GM18909 (cell line): Measurements from ENCODE around the gene KCNG4.

Experiments
- ATAC-seq: cut with Tn5 transposase; IDR thresholded peaks from one replicate; pipeline ENCODE4 v1.9.1; 2021; ENCODE audit warnings: mild to moderate bottlenecking; ENCODE audit not compliant: unreplicated experiment, poor library complexity

KCNG4 gene

DNA sequence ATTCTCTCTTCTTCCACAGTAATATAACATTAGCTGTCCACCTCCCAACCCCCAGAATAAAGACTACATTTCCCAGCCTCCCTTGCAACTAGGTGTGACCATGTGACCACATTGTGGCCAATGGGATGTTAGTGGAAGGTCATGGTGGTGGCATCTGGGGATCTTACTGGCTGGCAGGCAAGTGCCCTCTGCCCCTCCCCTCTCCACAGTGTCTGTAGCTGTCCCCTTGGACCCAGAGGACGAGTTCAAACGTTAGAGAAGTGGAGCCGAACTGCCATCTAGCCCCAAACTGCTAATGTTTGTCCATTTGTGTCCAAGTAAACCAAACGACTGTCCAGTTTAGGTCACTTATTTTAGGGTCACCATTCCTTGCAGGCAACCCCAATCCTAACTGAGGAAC lies 26.6 kb upstream of the KCNG4 start:
- no peak for ATAC-seq

DNA sequence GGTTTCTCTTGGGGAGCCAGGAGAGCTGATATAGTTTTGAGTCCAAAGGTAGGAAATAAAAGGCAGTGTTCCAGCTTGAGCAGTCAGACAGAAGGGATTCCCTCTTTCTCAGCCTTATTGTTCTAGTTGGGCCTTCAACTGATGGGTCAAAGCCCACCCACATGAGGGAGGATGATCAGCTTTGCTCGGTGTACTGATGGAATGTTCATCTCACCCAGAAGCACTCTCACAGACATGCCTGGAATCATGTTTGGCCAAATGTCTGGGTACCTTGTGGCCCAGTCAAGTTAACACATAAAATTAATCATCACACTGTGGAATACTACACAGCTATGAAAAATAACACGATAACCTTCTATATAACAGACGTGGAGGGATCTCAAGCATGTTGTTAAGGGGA lies 23.1 kb upstream of the KCNG4 start:
- ATAC-seq: no peak

DNA sequence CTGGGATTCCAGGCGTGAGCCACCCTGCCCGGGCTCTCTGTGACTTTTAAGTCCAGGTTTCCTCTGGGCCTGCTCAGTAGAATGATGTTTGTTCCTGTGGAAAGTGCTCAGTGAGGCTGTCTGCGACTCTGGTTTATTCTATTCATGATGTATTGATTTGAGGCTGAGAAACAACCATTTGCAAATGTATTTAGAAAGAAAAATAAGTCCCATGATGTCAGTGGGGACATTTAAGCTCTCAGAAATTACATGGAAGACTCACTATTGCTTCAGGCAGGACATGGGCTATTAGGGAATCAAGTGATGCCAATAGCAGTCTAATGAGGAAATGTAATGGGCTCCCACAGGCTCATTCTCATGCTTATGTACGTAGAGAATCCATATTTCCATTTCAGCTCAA lies 22.2 kb upstream of the KCNG4 start:
- no peak for ATAC-seq

DNA sequence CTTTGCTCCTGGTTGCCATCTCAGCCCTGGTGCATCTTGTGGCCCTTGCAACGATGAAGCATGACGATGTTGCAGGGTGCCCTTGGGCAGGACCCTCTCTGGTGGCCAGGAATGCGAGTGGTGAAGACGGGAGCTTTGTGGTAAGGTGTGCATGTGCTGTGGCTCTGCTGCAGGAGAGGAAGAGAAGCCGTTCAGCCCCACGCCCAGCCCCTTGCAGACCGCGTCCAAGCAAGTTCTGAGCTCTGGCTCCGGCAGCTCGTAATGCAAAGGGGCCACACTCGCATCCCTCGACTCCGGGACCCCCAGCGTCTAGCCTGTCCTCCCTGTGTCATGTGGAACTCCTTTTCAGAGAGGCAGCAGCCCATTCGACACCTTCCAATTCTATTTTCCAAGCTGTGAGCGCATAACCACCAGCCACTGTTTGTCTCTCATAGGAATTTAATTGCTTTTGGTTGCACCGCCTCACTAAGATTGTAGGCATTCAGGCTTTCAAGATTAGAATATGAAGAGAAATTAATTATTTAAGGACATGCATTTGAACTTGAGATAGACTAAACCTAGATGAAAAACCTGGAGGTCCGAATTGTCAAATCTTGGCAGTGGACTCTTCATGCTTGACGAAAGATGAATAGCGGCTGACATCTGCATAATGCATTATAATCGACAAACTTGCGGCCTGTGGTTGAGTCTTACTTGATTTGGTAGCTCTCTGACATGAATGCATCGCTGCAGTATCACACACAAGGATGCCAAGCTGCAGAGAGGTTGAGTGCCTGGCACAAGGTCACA lies 21.1 kb upstream of the KCNG4 start:
- ATAC-seq: no peak

DNA sequence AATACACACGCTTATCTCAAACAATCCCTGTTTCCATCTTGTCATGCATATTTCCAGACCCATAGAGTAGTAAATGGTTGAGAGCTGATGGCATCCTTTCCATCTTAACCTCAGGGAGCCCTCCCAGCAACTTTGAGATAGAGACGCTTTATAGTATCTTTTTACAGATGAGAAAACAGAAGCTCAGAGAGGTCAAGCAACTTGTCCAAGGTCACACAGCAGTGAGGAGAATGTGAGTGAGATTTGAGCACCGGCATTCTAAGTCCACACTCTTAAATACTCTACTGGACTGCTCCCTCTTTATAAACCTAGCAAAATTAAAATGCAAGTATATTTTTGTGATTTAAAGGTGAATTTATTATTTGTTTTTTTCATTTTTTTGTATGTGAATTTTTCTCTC lies 19.9 kb upstream of the KCNG4 start:
- ATAC-seq: no peak

DNA sequence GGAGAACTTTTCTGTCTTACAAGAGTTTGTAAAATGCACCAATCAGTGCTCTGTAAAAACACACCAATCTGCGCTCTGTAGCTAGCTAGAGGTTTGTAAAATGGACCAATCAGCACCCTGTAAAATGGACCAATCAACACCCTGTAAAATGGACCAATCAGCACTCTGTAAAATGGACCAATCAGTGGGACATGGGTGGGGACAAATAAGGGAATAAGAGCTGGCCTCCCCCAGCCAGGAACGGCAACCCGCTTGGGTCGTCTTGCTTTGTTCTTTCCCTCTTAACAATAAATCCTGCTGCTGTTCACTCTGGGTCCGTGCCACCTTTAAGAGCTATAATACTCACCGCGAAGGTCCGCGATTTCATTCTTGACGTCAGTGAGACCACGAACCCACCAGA lies 18.5 kb upstream of the KCNG4 start:
- no peak for ATAC-seq

DNA sequence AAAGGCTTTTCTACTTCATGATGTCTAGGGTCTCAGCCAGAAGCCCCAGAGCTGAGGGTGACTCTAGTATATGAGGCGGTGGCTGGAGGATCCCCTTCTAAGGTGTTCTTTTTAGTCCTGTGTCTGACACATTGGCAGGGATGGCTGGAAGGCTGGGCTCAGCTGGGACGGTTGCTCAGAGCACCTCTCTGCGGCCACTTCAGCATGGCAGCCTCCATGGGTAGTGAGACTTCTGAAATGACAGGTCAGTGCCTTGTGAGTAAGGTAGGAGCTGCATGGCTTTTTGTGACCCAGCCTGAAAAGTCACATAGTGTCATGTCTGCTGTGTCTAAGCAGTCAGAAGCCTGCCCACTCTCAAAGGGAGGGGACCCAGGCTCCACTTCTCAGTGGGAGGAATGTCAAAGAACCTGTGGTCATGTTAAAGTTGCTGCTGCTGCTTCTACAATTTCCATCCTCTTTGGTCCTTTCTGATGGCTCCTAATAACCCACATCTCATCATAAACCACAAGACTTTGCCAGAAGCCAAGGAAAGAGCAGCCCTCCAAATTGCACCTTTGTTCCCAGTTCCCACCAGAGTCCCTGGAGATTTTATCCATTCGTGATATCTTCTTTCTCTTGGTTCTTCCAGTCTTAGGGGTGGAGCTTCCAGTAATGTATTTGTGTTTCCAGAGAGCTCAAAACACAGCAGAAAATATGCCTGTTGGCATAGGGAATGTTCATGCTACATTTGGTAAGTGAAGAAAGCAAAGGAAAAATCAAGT lies 15.4 kb upstream of the KCNG4 start:
- no peak for ATAC-seq

DNA sequence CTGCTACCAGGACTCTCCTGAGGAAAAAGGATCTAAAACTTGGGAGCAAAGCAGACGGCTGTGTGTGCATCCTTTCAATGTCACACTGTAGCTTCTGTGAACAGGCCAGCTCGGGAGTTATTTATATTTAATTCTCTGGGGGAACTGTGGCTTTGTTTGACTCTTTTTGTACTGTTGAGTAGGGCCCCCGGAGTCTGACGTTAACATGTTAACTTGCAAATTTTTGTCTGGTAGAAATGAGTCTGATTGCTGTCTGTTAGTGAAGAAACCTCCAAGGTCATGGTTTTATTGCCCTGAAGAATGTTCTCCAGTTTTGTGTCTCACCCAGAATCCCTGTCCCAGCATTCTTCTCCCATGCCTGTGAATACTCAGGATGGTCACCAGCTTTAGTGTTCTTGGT lies 14.2 kb upstream of the KCNG4 start:
- ATAC-seq: no peak

DNA sequence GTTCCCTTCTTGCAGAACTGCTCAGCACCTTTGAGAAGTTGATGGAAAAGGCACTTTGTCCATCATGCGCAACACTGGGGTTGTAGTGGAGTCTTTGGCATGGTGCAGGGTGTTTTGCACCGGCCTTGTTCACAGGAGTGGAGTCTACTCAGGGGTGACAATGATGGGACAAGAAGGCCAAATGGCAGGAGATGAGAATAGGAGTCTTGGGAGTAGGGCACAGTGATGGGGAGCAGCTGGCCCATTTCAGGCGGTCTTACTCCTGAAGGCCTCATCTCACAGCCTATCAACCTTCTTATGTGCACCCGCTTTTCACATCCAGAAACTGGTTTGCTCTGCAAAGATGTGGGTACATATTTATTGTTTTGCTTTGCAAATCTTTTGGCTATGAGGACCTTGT lies 13.4 kb upstream of the KCNG4 start:
- no peak for ATAC-seq

DNA sequence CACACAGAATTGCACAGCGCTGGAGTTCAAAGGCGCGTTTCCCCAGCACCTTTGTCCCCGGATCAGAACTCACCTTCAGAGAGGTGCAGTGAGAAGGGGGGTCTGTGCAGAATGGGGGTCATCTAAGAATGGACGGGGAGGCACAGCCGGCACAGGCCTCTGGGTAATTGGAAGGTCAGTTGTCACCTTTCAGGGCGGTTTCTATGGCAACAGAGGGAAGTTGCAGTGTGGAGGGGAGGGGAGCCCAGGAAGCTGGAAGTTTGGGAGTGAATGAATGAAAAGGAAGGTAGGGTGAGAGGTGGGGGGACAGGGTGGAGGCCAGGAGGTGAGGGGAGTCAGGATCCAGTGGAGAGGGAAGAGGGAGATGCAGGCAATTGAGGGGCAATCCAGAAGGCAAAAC lies 12.4 kb upstream of the KCNG4 start:
- ATAC-seq: no peak

DNA sequence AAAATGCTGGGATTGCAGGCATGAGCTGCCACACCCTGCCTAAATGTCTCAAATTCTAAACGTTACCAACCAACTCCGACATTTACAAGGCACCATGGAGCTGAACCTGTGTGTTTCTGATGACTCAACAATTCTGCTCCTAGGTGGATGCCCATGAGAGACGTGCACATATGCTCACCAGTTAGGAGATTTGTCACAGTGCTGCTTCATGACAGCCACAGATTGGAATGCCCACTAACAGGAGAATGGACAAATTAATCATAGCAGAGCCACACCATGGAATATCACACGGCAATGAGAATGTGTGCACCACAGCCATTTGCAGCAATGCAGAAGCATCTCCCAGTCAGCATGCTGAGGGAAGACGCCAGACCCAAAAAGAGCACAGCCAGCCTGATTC lies 8.0 kb upstream of the KCNG4 start:
- no peak for ATAC-seq

DNA sequence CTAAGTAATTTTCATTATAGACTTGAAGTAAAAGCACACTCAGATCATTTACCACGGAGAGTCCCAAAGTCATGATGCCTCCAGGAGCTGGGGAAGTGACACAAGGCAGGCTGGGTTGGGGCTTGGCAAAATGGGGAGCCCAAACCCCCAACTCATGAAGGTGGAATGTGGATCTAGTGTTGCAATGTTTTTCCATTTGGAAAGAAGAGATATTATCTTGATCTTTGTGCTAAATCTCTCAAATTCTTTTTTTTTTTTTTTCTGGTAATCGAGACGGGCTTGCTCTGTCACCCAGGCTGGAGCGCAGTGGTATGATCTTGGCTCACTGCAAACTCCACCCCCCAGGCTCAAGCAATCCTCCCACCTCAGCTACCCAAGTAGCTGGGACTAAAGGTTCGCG lies 7.5 kb upstream of the KCNG4 start:
- no peak for ATAC-seq

DNA sequence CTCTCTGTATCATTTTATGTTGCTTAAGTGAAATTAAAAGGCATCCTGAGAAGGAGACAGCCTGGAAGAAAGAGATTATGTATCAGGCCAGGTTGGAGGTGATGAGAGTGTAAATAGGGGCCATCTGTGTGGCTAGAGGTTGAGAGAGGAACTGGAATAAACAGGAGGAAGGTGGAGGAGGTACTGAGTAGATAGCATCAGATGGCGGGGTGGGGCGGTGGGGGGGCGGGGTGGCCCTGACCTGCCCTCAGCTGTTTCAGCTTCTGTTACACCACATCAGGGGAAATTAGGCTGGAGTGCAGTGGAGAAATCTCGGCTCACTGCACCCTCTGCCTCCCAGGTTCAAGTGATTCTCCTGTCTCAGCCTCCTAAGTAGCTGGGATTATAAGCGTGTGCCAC lies 6.9 kb upstream of the KCNG4 start:
- no peak for ATAC-seq

DNA sequence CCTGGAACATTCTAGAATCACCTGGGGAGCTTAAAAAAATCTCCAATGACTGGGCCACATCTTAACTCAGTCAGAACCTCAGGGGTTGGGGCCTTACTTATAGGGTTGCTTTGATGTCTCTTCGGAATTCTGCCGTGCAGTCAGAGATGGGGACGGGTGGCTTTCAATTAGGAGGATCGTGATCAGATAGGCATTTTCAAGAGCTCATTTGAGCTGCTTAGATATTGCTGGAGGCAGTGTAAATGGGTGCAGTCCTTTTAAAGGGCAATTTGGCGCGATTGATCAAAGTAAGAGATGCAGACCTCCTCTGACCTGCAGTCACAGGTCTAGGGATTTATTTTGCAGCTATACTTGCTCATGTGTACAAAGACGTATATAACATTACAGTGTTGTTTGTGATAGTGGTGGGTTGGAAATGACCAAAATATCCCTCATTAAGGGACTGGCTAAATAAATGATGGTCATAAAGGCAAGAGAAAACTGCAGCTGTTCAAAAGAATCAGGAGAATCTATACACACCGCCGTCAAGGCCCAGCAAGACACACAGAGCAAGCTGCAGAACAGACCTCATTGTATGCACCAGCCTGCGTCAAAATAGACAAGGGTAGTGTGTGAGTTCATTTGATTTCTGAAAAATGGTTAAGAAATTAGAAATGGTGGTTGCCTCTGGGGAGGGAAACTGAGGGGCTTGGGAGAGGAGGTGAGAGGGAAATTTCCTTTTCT lies 6.3 kb upstream of the KCNG4 start:
- no peak for ATAC-seq

DNA sequence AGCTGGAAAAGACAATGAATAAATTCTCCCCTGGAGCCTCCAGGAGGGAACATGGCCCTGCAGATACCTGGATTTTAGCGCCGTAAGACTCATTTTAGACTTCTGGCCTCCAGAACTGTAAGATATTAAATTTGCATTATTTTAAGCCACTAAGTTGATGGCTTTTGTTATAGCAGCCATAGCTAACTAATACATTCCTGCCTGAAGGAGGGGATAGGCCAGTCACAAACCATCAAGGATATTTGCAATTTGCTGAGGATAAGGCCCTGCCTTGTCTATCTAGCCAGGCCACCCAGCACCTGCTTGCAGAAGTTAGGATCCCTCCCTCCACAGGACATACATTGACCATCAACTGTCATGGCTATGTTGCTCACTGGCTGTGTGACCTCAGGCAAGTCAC lies 4.9 kb upstream of the KCNG4 start:
- no peak for ATAC-seq

DNA sequence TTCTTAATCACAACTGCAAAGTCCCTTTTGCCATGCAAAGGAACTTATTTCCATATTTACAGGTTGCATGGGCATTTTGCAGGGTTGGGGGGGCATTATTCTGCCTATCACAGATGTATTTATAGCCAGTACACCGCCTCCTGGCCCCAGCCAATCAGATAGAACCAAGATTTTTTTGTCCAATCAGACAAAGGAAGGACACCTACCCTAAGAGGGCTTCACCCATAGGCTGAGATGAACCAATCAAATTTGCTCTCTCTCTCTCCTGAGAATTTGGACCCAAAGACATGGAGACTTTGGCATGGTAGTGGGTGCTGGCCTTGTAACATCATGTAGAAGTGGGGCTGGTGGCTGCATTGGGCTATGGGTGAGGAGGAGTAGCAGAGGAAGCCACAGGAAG lies 3.9 kb upstream of the KCNG4 start:
- no peak for ATAC-seq

DNA sequence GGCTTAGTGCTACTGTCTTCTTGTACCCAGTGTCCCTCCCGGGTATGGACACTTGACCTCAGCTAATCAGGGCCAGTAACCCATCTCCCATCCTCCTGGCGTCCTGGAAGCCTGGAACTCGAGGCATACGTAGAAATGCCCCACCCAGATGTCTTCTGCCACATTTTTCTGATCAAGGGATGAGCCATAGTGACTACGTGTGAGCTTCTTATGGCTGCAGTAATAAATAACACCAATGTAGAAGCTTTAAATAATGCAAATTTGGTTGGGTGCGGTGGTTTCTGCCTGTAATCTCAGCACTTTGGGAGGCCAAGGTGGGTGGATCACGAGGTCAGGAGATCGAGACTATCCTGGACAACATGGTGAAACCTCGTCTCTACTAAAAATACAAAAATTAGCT lies 3.0 kb upstream of the KCNG4 start:
- no peak for ATAC-seq

DNA sequence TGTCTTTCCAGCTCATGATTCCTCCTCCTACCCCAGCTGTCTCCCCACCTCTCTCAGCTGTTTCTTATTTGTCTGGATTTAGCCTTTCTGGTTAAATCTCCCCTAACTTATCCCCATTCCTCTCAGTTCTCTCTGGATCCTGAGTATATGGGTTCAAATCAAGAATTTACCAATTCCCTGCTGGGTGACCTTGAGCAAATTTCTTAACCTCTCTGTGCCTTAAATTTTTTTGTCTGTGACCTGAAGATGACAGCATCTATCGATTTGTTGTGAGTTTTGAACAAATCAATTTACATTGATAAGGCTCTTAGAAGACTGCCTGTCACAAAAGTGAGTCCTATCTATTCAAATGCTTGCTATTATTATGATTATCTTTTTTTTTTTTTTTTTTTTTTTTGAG lies 2.0 kb upstream of the KCNG4 start:
- ATAC-seq: no peak

DNA sequence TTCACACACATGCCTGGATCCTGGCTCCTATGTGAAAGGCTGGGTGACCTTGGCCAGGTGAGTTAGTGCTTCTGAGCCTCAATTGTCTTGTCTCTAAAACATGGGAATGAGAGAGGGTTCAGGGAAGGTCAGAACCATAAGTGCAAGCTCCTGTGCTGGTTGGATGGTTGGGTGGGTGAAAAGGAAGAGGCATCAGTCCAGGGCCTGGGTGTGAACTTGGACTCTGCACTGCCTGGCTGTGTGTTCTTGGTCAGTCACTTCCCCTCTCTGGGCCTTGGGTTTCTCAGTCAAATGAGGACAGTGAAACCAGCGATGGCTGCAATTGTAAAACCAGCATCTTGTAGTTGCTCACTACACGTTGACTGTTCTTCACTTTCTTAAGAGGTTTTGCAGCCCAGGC lies 643 bp upstream of the KCNG4 start:
- no peak for ATAC-seq

DNA sequence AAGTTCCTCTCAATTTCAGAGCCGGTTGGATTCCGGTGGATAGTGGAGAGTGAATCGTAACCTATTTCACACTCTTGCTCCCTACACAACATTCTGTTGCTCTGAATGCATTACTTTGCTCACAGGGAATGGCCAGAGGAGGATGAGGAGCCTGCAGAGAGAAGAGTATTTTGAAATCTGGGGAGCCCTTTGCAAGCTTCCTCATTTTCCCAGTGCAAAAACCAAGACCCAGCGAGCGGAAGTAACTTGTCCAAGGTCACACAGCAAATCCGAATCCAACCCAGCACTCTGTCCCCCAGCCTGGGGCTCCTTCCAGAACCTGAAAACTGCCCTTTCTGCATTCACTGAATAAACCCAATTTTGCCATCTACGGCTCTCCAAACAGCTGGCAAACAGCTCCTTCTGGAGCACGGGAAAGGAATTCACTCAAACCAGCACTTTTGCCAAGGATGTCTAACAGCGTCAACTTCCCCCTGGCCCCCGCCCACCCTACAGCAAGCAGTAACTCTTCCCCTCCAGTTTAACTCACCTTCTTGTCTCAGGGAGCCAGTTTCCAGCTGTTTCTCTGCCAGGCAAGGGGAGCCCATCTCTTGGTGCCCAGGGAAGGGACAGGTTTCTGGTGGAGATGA lies 557 bp downstream of the KCNG4 start:
- no peak for ATAC-seq
